Tibial nerve (tissue), 4 donors: Measurements from ENCODE around the gene MAPT. TPM values are rescaled to one million over a fixed set of nuclear protein-coding genes. Genes with fewer than 3 reads are reported as not detected.

ENCODE experiments used
- DNase-seq, 2 donors: peaks; one replicate each; pipeline ENCODE4 v3.0.0-alpha.2; 2019; ENCODE audit warnings: low spot score in 2 of 2
- H3K27ac ChIP-seq, 4 donors: fragments of 200-600 bp; sonication (generic) in 3 of 4; one replicate each; pipeline ENCODE4 v1.5.1; 2017 to 2019; ENCODE audit warnings: mild to moderate bottlenecking in 1 of 4
- H3K27me3 ChIP-seq, 2 donors: fragments of 200-600 bp; sonication (generic) in 1 of 2; one replicate each; pipeline versions ENCODE4 v1.5.1 to v1.6.0; 2017 to 2019
- H3K36me3 ChIP-seq, 3 donors: fragments of 200-600 bp; sonication (generic); one replicate each; pipeline ENCODE4 v1.5.1; 2018 to 2019
- H3K4me1 ChIP-seq, 4 donors: fragments of 200-600 bp; sonication (generic) in 3 of 4; one replicate each; pipeline ENCODE4 v1.5.1; 2017 to 2019
- H3K4me3 ChIP-seq, 4 donors: fragments of 200-600 bp; sonication (generic) in 3 of 4; one replicate each; pipeline ENCODE4 v1.5.1; 2017 to 2019; ENCODE audit warnings: mild to moderate bottlenecking in 1 of 4, moderate library complexity in 1 of 4
- H3K9me3 ChIP-seq, 4 donors: fragments of 200-600 bp; sonication (generic) in 3 of 4; one replicate each; pipeline ENCODE4 v1.5.1; 2017 to 2019
- EP300 ChIP-seq, 2 donors: sonication (generic); formaldehyde crosslinking; IDR thresholded peaks; one replicate each; pipeline ENCODE4 v1.6.1; 2017; ENCODE audit warnings: antibody characterized with exemption in 2 of 2, mild to moderate bottlenecking in 1 of 2
- POLR2A ChIP-seq, 2 donors: fragments of 450-650 bp; IDR thresholded peaks; one replicate each; pipeline ENCODE4 v1.6.1; 2017; ENCODE audit warnings: antibody characterized with exemption in 2 of 2, mild to moderate bottlenecking in 2 of 2, moderate library complexity in 2 of 2
- WGBS, 2 donors: methylation state at CpG; one replicate each; pipeline ENCODE4 v1.1.5; 2018; 5-methylcytosine and 5-hydroxymethylcytosine counted together
- total RNA-seq, 4 donors: library from RNA; depleted of rRNA; stranded (reverse); fragments of >200 nt; gene quantifications; one replicate each; pipeline ENCODE4 v1.1.0, GENCODE V29; 2016
- TF ChIP-seq, protein P1 (sequence below), 5 experiments: fragments of 200-600 bp in 3 of 5; fragments of 450-650 bp in 2 of 5; sonication (generic) in 3 of 5; IDR thresholded peaks; one replicate each; pipeline ENCODE4 v1.5.1; 2016 to 2019; ENCODE audit warnings: antibody characterized with exemption in 5 of 5, mild to moderate bottlenecking in 3 of 5, moderate library complexity in 2 of 5

Gene MAPT
- total RNA-seq, 4 donors from 2014 or later = 2.5 to 3.1 (median 2.8) TPM

DNA sequence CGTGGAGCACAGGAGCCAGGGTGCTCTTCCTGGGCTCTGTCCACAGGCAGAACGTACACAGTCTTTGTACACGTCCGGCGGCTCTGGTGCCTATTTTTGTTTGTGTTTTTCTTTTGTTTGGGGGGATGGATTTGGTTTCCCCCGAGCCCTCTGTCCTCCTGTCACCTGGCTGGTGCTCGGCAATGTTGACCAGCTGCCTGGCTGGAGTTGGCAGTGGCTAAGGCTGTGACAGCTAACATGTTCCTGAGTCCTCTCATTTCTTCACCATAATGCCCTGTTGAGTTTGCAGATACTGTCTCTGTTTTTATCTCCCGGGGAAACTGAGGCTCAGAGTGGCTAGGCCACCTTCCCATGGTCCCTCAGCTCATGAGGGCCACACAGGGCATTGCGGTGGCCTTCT lies 25.7 kb downstream of the MAPT start:
- H3K36me3 ChIP-seq = no peaks in the 10 kb centered on the region
- TF ChIP-seq EP300 (IDR thresholded peaks at IDR 0.05) (no peak), POLR2A (IDR thresholded peaks at IDR 0.05) (no peak)
- TF ChIP-seq, protein P1, sequence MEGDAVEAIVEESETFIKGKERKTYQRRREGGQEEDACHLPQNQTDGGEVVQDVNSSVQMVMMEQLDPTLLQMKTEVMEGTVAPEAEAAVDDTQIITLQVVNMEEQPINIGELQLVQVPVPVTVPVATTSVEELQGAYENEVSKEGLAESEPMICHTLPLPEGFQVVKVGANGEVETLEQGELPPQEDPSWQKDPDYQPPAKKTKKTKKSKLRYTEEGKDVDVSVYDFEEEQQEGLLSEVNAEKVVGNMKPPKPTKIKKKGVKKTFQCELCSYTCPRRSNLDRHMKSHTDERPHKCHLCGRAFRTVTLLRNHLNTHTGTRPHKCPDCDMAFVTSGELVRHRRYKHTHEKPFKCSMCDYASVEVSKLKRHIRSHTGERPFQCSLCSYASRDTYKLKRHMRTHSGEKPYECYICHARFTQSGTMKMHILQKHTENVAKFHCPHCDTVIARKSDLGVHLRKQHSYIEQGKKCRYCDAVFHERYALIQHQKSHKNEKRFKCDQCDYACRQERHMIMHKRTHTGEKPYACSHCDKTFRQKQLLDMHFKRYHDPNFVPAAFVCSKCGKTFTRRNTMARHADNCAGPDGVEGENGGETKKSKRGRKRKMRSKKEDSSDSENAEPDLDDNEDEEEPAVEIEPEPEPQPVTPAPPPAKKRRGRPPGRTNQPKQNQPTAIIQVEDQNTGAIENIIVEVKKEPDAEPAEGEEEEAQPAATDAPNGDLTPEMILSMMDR (IDR thresholded peaks at IDR 0.05) = no peak
- DNase-seq = no peak
- no peak overlapping the region for H3K4me3 ChIP-seq
- H3K9me3 ChIP-seq = no peaks in the 10 kb centered on the region
- H3K27me3 ChIP-seq = no peaks in the 10 kb centered on the region
- H3K27ac ChIP-seq = no peak overlapping the region
- no peaks in the 10 kb centered on the region for H3K4me1 ChIP-seq
- 82 to 86% methylated on average over 9 of the region's 9 CpGs for WGBS, 2 donors

- peak in 1 of 2 donors; percentile 13 for DNase-seq
- Histone ChIP-seq H3K4me3 (no peak overlapping the region), H3K9me3 (peaks cover 0 to 15% (median 0%) of the 10 kb centered on the region in 4 donors), H3K36me3 (no peaks in the 10 kb centered on the region), H3K27me3 (no peaks in the 10 kb centered on the region), H3K4me1 (no peaks in the 10 kb centered on the region), H3K27ac (no peak overlapping the region)
- no peak for TF ChIP-seq EP300 (IDR thresholded peaks at IDR 0.05)
- TF ChIP-seq POLR2A (IDR thresholded peaks at IDR 0.05) = no peak
- TF ChIP-seq, protein P1 (IDR thresholded peaks at IDR 0.05) = no peak
- WGBS, 2 donors = 65 to 69% methylated on average over 7 of the region's 7 CpGs
Observed at GRCh38 chr17:45923511-45924268, 29.3 kb downstream of the MAPT start.

GRCh38 chr17:45924332-45924820 lies 30.0 kb downstream of the MAPT start:
- Histone ChIP-seq H3K4me1 (no peaks in the 10 kb centered on the region), H3K36me3 (no peaks in the 10 kb centered on the region), H3K27me3 (no peaks in the 10 kb centered on the region), H3K27ac (no peak overlapping the region), H3K9me3 (peaks cover 0 to 20% (median 0%) of the 10 kb centered on the region in 4 donors), H3K4me3 (no peak overlapping the region)
- TF ChIP-seq, protein P1 (IDR thresholded peaks at IDR 0.05) = no peak
- TF ChIP-seq POLR2A (IDR thresholded peaks at IDR 0.05) (no peak), EP300 (IDR thresholded peaks at IDR 0.05) (no peak)
- 83 to 85% methylated on average over 10 of the region's 10 CpGs for WGBS, 2 donors
- DNase-seq = no peak

GRCh38 chr17:45925311-45925710 lies 31.0 kb downstream of the MAPT start:
- Histone ChIP-seq H3K4me3 (no peak overlapping the region), H3K4me1 (no peaks in the 10 kb centered on the region), H3K9me3 (peaks cover 0 to 20% (median 0%) of the 10 kb centered on the region in 4 donors), H3K27ac (no peak overlapping the region), H3K36me3 (no peaks in the 10 kb centered on the region), H3K27me3 (no peaks in the 10 kb centered on the region)
- TF ChIP-seq EP300 (IDR thresholded peaks at IDR 0.05) (no peak), POLR2A (IDR thresholded peaks at IDR 0.05) (no peak)
- TF ChIP-seq, protein P1 (IDR thresholded peaks at IDR 0.05) = no peak
- no peak for DNase-seq

DNA sequence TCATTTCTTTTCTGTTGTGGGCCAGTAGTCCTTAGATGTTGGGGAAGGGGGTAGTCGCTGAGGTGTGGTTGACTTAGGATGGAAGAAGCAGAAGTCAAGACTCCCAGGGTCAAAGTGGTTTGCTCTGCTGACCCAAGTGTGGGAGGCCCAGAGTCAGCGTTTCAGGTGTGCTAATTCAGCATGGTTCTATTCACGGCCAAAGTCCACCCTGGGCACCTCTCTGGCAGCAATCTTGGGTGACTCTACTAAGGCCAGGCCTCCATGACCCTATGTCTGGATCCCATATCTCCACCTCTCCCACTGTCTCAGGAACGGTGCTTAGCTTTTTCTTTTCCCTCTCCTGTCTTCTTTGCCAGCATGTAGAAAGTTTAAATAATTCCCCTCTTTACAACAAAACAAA lies 32.9 kb downstream of the MAPT start:
- no peaks in the 10 kb centered on the region for H3K27me3 ChIP-seq
- H3K9me3 ChIP-seq = peaks cover 0 to 20% (median 0%) of the 10 kb centered on the region in 4 donors
- WGBS, 2 donors = 89 to 90% methylated on average over 4 of the region's 4 CpGs
- TF ChIP-seq, protein P1 (IDR thresholded peaks at IDR 0.05) = no peak
- TF ChIP-seq EP300 (IDR thresholded peaks at IDR 0.05) (no peak), POLR2A (IDR thresholded peaks at IDR 0.05) (no peak)
- no peak overlapping the region for H3K27ac ChIP-seq
- H3K4me3 ChIP-seq = no peak overlapping the region
- H3K4me1 ChIP-seq = no peaks in the 10 kb centered on the region
- no peaks in the 10 kb centered on the region for H3K36me3 ChIP-seq
- no peak for DNase-seq
